ENCODE data around the gene SLC10A7.

SLC10A7 gene

DNA sequence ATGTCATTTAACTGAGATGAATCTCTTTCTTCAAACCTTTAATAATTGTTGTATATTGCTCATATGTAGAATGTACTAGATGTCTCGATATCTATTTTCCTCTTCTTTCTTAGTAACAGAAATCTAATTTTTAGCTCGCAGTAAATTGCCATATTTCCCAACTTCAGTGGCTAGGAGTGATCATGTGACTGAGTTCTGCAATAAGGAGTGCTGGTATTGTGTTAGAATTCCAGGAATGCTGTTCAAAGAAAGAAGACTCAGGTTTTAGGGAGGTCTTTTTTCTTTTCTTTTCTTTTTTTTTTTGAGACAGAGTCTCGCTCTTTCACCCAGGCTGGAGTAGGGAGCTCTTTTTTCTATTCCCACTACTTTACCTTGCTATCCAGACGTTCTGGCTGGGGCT is 81.7 kb downstream of the SLC10A7 start:
- DNase-seq (ENCODE audit: low spot score), result no peak

DNA sequence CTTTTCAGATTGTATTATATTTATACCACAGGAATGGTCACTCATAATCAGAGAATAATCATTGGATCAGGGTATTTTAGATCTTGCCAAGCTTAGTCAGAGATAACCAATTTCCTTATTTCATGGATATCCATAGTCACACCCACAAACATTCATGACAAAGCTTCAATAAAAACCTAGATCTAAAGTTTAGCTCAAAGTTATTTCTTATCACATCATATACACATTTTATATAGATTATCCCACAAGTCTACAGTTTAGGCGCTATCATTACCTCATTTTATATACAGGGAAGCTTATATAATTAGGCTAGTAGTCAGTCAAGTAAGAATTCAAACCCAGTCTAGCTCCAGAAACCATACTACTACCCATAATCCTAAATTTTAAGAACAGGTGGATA is 82.3 kb downstream of the SLC10A7 start:
- DNase-seq (ENCODE audit: low spot score), result no peak

DNA sequence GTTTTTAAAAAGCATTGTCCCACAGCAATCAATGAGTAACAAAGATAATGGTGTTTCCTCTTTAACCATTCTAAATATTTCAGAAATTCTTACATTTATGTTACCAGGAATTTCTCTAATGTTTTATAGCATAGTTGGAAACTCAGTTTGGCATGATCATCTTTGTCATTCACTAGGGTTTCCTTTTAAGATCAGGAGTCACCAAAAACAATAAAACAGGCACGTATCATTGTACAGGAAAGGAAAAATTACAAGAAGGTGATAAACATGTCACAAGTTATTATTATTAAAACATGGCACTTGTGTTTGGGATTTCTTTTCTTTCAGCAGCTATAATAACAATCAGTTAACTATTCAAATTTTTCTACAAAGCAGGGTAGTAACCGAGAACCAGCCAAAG is 84.0 kb downstream of the SLC10A7 start:
- no peak for DNase-seq (ENCODE audit: low spot score)

DNA sequence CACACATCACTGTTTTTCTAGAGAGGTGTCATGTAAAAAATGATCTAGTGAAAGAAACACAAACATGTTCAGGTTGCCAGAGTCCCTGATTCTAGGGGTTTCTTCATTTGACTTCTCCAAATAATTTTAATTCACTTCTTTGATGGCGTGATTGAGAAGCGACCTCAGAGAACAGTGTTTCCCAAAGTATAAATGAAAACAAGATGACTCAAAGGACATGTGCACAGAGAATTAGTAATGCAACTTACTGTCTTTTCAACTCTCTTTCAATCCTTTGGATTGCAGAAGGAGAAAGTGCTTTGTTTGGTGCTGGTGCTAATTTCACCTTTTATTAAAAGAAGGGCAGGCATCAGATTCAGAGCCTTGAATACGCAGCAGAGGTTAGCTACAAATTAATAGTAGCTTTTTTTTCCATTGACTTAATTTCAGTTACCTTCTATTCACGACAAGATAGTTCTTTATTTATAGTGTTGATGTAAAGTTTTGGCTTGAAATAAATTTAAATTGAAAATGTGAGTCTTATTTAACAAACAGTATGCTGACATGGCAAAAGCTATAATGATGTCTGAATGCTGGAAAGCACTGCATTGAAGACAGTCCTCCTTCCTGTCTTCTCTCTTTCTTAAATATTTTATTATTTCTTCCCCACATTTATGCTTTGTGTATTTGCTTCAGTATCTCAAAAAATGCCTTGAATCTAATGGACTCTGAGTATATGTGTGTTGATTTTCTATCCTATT is 85.1 kb downstream of the SLC10A7 start:
- DNase-seq (ENCODE audit: low spot score), result no peak

DNA sequence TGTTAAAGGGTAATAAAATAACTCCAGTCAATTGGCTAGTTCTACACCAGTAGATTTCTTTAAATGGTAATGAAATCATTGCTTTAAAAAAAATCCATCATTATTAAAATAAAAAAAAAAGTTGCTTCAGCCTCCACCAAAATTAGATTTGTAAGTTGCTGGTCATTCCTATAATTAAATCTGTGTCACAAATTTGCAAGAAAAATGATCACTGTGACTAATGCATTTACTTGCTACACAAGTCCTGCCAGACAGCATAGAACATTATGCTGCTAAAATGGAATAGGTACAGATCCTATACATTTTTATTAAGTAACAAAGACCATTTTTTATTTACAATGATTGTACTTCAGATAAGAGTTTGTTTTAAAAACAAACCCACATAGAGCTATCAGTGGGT is 85.8 kb downstream of the SLC10A7 start:
- no peak for DNase-seq (ENCODE audit: low spot score)

DNA sequence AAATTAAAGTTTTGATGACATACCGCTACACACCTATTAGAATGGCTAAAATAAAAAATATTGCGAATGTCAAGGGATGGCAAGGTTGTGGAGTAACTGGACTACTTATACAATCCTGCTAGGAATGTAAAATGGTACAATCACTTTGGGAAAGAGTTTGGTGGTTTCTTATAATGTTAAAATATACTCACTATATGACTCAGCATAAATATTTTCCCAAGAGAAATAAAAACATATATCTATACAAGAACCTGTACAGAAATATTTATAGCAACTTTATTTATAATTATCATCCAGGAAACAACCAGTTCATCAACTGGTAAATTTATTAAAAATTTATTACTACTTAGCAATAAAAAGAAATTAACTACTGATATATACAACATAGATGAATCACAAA is 89.7 kb downstream of the SLC10A7 start:
- DNase-seq (ENCODE audit: low spot score), result no peak

DNA sequence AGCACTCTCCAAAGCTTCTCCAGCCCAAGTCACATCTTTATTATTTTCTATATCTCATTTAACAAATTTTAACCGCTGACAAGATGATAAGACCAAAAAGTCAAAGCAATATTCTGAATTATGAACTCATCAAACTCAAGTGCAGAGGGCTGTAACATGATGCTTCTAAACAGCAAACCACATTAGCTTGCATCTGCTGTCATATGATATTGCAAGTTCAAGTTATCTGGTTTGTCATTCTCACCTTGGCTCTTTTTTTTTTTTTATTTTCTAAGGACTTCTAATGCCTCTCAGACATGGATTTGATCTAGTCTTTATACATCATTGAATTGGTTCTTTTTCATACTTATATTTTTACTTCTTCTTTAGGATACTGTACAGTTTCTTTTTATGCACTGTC is 93.4 kb downstream of the SLC10A7 start:
- DNase-seq (ENCODE audit: low spot score), result no peak

DNA sequence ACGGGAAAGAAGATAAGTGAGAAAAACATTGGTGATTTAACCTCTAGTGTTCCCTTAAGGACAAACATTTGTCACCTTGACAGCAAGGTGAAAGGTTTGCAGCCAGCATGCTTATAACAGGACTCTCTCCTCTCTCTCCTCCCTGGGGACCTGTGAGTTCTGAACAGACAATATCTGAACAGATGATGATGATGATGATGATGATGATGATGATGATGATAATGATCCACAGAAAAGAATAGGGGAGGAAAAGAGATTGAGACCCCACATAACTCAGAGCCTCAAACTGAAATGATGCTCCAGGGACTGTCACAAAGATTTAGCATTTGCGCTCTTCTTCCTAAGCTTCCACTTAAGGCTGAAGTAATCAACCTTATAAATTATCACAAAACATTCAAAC is 103.9 kb downstream of the SLC10A7 start:
- DNase-seq (ENCODE audit: low spot score), result no peak

DNA sequence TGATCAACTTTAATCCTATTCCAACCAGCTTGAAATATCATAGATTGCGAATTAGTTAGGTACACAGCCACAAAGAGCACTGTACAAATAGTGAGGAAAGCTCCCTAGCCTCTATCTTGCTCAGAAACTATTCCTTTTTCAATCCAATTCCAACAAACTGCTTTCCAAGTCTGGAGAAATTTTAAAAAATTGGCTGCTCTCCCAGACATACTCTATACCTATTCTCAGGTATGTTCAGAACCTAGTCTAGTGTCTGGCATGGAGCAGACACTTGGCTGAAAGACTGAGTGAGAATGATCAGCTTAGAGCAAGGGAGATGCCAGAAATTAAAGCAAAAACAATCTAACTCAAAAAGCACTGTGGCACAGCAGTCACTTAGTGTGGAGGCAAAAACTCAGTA is 105.9 kb downstream of the SLC10A7 start:
- no peak for DNase-seq (ENCODE audit: low spot score)

DNA sequence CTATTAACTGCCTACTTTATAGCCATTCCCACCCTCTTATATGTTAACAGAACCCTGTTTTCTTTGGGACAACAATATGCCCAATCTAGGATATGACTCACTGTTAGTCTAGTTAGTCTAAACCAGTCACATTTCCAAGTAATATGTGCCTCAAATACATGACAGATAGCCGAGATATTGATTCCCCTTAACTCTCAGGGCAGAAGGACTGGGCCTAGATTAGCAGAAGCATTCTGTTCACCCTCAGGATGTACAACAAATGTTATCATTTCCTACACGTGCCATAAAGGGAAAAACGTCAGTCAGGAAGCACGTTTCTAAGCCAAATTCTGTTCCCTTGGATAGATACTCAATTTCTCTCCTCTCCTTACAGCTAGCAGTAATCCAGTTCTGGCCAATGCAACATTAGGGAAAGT is 114.1 kb downstream of the SLC10A7 start:
- no peak for DNase-seq (ENCODE audit: low spot score)

DNA sequence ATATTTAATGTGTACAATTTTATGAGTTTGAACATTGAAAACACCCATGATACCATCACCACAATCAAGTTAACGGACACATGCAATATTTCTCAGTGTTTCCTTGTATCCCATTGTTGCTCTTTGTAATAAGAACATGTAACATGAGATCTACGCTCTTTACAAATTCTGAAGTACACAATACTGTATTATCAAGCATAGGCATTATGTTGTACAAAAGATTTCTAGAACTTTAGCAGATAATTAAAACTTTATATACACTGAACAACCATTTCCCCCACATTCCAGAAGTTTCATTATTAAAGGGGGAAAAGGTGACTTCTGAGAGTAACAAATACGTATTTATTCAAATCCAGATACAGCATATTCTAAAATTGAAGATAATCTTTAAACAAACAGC is 114.5 kb downstream of the SLC10A7 start:
- DNase-seq (ENCODE audit: low spot score), result no peak

DNA sequence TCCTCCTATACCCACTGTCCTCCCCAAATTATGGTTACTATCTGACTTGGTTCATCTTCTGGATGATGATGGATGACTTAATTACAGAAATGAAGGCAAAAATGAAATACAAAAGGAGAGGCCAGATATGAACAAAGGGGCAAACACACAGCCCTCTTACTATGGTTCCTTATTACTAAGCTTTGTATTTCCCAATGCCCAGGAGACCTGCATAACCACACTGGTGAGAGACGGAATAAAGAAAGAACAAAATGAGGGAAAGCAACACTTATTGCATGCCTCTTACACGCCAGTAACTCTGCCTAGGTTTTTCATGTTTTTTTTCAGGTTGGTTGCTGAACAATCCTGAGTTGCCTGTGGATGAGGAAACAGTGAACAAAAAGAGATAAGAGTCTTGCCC is 120.5 kb downstream of the SLC10A7 start:
- no peak for DNase-seq (ENCODE audit: low spot score)

DNA sequence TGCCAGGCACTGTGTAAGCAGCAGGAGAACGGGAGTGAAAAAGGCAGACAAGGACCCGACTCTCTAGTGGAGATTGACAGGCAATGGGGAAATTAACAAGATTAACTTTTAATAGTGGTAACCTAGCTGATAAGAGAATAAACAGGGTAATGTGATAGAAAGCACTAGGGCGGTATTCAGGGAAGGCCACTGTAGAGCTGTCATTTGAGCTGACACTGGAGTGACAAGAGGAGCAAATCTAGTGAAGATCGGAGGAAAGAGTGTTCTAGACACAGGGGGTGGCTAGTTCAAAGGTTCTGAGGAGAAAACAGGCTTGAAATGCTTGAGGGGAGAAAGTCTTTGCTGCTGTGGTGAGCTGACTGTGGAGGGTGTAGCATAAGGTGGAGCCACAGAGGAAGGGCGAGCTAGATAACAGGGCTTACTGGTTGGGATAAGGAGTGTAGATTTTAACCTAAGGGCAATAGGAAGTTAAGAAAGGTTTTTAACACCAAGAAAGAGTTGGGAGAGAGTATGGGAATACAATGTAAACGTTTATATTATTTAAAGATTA is 122.8 kb downstream of the SLC10A7 start:
- no peak for DNase-seq (ENCODE audit: low spot score)

DNA sequence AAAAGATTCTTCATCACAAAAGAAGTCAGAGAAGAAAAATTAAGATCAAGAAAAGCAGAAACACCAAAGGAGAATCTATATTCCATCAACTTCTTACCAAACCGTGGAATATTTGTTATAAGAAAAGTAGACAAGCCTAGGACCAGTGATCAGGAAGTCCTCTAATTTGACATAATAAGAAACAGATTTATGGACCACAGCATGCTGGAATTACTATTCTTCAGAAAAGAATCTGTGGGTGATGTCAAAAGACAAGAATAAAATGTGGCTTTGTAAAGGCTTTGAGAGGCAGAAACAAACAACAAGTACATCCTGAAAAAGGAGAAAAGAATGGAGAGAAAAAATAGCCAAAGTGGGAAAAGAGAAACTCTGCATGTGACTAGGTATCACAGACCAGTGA is 123.3 kb downstream of the SLC10A7 start:
- no peak for DNase-seq (ENCODE audit: low spot score)

DNA sequence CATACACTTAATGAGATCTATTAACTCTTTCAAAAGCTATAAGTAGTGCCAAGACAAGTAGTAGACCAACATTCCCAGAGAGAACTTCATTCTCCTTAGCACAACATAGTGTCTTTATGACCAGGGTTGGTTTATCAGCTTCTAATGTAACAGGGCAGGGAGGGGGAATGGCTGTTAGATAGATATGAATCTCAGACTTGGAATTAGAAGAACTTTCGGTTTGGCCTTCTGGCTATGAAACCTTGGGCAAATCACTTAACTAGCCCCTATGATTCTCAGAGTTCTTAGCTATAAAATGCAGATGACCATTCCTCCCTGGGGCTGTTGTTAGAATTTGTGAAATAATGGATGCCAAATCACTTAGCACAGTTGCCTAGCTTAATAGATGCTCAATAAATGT is 132.2 kb downstream of the SLC10A7 start:
- DNase-seq (ENCODE audit: low spot score), result no peak

DNA sequence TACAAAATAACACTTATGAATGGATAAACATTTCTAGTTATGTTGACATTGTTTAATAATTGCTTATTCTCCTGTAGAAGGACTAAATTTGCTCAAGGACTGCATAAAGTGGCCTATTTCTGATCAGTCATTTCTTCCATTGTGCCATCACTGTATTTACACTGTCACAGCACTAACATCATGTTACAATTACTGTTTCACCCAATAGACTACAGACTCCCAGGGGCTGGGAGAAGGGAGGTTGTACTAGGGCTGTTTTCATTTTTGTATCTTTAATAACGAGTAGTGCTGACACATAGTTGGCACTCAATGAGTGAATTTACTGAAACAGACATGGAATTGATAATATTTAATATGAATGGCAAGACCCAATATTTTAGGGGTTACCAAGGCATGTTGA is 139.5 kb downstream of the SLC10A7 start:
- no peak for DNase-seq (ENCODE audit: low spot score)

DNA sequence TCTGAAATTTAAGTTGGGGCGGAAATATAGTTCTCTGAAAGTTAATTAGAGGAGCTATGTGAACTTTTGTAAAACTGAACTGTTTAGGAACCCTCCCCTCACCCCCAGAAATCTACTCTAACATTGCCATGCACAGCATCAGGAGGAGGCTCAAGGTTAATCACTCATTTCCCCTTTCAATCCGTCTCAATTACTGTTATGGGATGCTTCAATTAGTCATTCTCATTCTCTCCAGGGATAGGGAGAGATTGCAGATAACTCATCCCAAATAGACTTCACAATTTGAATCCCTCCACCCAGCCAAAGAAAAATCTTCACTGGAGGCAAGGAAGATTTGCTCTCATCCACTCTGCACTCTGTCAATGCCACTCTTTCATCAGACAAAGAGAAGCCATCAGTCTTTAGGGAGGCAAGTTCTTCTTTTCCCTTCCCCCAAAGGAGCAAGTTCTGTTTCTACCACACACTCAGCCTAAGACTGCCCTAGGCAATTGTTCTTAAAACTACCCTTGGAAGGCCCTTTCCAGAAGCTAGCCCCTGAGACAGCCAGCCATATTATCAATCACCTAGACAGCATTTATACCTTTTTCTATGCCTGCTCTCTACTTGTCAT is 140.4 kb downstream of the SLC10A7 start:
- DNase-seq (ENCODE audit: low spot score), result no peak

DNA sequence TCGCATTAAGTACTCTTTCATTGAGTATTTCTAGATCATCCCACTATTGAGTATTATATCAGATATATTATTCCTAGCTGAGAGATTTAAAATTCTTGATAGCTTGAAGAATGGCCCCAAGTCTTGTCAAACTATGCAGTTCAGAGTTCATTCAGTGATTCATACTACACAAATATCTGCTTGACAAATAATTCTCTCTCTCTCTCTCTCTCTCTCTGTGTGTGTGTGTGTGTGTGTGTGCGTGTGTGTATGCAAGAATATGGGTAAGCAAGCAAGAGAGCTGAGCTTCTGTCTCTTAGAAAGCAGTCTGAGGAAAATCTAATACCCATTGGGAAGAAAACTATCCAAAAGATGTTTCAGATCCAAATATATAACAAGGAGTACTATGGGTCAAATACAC is 142.0 kb downstream of the SLC10A7 start:
- DNase-seq (ENCODE audit: low spot score), result no peak

DNA sequence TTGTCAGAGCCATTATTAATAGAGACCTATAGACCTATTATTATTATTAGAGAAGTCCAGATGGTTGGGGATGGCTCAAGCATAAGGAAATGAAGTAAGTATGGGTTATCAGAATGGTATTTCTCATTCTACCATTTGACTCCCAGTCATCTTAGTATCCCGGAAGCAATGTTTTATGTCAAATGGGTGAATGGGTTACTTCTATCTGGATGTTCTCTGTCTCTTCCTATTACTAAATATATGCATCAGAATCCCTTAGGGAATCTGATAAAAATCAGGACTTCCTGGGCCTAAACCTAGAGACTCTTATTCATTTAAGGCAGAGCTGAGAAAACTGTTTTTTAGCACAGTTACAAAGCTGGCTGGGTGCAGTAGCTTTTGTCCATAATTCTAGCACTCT is 149.9 kb downstream of the SLC10A7 start:
- DNase-seq (ENCODE audit: low spot score), result no peak

DNA sequence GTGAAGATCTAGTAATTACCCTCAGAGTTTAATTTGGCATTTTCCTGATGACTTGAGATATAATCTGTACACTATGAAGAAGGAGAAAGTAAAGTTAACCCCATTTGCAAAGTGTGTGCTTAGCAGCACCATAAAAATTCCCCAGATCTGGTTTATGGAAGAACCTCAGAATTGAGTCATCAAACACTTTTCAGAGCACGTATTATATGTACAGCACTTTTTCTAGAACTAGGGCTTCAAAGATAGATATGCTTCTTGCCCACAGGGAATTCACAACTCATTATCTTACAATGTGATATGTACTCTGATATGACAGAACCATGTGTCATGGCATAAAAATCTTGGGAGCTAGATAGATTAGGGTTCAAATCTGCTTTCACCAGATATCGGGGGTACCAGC is 150.9 kb downstream of the SLC10A7 start:
- no peak for DNase-seq (ENCODE audit: low spot score)

DNA sequence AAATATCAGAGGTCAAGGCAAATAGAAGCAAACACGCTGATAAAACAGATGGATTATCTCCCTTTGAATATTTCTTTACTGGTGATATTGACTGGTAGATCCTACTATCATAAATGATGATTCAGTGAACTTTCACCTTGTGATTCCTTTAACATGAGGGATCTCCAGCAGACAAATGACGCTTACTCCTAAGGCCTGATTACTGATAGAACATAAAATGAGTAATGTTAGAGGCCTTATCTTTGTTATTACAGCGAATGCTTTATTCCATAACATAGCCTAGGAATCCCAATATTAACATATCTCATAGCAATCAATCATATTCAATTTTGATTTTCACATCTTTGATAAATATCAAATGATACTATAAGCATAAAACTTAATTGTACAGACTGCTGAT is 152.3 kb downstream of the SLC10A7 start:
- no peak for DNase-seq (ENCODE audit: low spot score)

DNA sequence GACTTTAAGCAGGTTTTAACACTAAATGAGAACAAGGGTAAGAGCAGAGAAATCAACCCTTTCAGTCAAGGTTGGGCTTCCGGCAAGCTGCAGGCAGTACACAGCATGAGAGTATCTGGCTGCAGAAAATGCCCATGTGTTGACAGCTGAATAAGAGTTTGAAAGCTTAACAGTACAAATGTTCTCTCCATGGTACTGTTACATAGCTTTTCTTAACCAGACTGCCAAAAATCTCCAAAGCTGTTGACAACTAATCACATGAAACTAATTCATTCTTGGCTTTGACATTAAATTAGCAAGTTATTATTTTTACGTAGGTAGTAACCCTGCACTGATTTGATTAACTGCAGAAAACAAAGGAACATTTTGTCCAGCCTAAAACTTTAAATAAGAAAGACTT is 153.5 kb downstream of the SLC10A7 start:
- DNase-seq (ENCODE audit: low spot score), result no peak

DNA sequence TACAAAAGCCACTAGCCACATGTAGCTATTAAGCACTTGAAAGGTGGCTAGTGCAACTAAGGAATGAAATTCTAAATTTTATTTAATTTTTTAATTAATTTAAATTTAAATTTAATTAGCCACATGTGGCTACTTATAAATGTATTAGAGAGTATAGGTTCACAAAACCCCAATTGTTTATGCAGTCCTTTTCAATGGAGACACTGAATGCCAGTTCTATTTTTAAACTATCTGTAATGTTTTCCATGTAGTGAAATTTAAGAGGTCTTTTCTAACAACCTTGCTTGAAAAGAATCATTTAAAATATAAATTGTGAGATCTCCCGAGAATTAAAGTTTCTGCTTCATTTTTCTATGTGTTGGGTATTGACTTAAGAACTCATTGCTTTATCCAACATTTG is 154.4 kb downstream of the SLC10A7 start:
- no peak for DNase-seq (ENCODE audit: low spot score)

DNA sequence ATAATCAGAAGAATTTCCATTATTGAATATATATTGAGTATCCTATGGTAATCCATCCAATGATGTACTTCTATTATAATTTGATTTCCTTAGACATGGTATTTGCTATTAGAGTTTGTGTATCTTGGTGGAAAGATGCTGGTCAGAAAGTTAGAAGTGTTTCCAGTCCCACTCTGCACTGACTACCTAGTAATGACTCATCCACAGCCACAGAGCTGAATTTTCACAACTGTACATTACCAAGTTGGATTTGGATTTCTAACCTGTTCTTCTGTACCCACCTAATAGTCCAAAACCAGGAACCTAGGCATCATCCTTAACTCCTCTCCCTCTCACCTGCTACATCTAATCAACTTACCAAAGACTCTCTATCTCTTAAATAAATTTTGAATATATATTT is 162.0 kb downstream of the SLC10A7 start:
- DNase-seq (ENCODE audit: low spot score), result no peak
